ENCODE measurements around the gene RGPD4.
"Not testable (repeated sequence)": the region's sequence is repeated elsewhere in the genome, so short reads cannot be mapped to it uniquely, and the experiment has no call there.

DNA sequence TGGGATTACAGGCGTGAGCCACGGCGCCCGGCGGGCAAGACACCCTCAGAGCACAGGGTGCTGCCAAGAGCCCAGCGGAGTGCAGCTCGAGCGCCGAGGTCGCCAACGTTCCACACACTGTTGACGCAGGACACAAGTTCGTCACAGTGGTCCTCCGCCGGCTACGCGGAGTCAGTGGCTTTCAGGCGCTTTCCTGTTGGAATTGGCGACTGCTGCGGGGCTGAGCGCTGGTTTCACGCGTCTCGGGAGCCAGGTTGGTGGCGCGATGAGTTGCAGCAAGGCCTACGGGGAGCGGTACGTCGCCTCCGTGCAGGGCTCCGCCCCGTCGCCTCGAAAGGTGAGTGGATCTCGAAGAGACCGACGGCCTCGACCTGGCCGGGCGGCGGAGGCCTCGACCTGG, at the start of gene RGPD4:
- not testable (repeated sequence) for TF ChIP-seq POLR2A, EP300, POLR2AphosphoS5 (IDR thresholded peaks at IDR 0.05)
- TF ChIP-seq, protein P1, sequence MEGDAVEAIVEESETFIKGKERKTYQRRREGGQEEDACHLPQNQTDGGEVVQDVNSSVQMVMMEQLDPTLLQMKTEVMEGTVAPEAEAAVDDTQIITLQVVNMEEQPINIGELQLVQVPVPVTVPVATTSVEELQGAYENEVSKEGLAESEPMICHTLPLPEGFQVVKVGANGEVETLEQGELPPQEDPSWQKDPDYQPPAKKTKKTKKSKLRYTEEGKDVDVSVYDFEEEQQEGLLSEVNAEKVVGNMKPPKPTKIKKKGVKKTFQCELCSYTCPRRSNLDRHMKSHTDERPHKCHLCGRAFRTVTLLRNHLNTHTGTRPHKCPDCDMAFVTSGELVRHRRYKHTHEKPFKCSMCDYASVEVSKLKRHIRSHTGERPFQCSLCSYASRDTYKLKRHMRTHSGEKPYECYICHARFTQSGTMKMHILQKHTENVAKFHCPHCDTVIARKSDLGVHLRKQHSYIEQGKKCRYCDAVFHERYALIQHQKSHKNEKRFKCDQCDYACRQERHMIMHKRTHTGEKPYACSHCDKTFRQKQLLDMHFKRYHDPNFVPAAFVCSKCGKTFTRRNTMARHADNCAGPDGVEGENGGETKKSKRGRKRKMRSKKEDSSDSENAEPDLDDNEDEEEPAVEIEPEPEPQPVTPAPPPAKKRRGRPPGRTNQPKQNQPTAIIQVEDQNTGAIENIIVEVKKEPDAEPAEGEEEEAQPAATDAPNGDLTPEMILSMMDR (IDR thresholded peaks at IDR 0.05), result not testable (repeated sequence)
